D721Med (cell line): Measurements from ENCODE around the gene CLRN1.

Experiments used
- DNase-seq: peaks from one replicate; pipeline ENCODE4 v3.0.0; 2011; ENCODE audit warnings: low spot score; ENCODE audit not compliant: insufficient read length
- FAIRE-seq: peaks from 2 replicates; lab custom pipeline; 2011; peaks lifted over from hg19 to GRCh38; lab: Jason Lieb, UNC
- TF ChIP-seq, protein P1 (sequence below): IDR thresholded peaks from 2 replicates; pipeline ENCODE4 v1.5.1; 2012; ENCODE audit warnings: mild to moderate bottlenecking, control low read depth; ENCODE audit not compliant: insufficient read depth; ENCODE audit errors: missing control alignments

CLRN1 gene

DNA sequence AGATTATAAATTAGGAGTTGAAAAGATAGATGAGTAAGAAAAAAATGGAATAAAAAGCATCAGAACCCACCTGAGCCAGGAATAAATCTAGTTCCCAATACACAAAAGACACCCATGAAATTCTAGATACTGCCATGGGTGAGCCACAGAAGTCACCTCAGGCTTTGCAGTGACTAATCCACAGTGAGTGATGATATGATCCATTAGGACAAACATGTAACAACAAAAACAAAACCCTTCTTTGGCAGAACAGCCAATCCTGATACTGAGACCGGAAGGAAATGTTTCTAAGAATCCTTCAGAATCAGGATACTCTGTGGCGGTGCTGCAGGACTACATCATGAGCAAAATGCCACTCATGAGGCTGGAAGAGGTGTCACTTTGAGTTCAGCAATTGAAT, 52.3 kb downstream of the CLRN1 start:
- TF ChIP-seq, protein P1, sequence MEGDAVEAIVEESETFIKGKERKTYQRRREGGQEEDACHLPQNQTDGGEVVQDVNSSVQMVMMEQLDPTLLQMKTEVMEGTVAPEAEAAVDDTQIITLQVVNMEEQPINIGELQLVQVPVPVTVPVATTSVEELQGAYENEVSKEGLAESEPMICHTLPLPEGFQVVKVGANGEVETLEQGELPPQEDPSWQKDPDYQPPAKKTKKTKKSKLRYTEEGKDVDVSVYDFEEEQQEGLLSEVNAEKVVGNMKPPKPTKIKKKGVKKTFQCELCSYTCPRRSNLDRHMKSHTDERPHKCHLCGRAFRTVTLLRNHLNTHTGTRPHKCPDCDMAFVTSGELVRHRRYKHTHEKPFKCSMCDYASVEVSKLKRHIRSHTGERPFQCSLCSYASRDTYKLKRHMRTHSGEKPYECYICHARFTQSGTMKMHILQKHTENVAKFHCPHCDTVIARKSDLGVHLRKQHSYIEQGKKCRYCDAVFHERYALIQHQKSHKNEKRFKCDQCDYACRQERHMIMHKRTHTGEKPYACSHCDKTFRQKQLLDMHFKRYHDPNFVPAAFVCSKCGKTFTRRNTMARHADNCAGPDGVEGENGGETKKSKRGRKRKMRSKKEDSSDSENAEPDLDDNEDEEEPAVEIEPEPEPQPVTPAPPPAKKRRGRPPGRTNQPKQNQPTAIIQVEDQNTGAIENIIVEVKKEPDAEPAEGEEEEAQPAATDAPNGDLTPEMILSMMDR: no peak
- FAIRE-seq (no peak), DNase-seq (no peak)

GRCh38 chr3:150917951-150918350, 54.6 kb downstream of the CLRN1 start:
- no peak for FAIRE-seq
- TF ChIP-seq, protein P1: no peak
- no peak for DNase-seq

DNA sequence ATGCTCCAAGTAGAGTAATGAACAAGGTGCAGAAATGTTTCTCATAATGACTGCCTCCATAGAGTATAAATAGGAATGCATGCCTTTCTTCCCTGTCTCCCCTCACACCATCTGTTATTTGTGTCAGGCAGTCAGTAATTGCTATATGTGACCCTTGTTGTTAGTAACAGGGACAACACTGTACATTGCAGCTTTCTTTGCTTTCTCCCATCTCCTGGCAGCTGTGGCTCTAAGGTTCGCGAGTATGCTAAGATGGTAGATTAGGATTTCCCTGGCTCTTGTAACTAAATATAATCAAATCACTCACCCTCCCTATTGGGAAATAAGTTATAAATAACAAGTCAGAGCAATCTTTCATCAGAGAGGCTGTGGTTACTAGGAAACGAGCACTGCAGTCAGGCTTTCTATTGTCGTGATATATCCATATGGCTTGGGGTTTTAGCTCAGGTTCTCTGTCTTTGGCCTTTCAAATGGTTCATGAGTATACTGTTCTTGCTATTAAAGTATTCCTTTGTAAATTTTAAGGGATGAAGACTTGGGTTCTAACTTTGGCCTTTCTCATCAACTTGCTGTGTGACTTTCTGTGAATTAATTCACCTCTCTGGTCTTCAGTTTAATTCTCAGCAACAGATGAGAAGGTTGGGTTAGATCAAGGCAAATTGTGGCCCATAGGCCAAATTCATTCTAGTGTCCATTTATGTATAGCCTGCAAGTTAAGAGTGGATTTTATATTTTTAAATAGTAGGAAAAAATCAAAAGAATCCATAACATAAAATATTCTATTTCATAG, 59.2 kb downstream of the CLRN1 start:
- FAIRE-seq (no peak), DNase-seq (no peak)
- TF ChIP-seq, protein P1: no peak

- no peak for FAIRE-seq
- DNase-seq: no peak
- TF ChIP-seq, protein P1: no peak
These were observed 60.0 kb downstream of the CLRN1 start for GRCh38 chr3:150912501-150912900.

DNA sequence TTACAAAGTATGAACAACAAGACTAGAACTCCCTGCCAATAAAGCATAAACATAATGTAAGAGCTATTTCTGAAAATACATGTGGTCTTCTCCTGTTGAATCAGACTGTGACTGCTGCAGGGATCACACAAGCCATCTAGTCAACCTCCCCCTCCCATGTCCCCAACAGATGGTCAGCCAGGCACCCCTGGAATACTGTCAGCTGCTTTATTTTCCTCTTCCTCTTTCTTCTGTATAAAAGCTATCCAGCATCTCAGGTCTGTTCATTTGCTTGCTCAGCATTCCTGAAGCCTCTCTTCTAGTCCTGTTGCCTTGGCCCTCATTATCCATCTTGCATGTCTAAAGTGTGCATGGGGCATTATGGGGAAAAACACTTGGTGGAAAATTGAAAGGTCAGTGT, 60.8 kb downstream of the CLRN1 start:
- TF ChIP-seq, protein P1: no peak
- DNase-seq (no peak), FAIRE-seq (no peak)

DNA sequence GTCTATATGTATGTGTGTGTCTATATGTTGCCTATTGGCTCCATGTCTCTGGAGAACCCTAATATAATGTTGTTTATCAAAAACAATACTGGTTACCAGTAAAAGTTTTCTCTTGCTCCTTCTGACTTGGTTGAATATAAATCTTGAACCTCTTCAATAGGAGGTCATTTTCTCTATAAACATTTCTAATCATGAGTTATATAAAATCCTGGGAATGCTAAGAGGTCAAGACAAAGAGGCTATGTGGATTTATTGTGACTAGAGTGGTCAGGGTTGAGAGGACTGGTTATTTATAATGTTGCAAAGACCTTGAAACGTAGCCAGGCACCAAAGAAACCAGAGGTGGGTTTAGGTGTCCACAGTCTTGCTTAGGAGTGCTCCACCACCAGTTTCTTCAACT, 66.1 kb downstream of the CLRN1 start:
- FAIRE-seq (no peak), DNase-seq (no peak)
- TF ChIP-seq, protein P1: no peak

GRCh38 chr3:150905746-150906145, 66.8 kb downstream of the CLRN1 start:
- TF ChIP-seq, protein P1: no peak
- no peak for FAIRE-seq
- no peak for DNase-seq
